ENCODE measurements around the gene GNAS-AS1.

GNAS-AS1 gene

GRCh38 chr20:58808271-58809046 is 42.2 kb downstream of the GNAS-AS1 start:
- DNase-seq (ENCODE audit: low spot score), result no peak

GRCh38 chr20:58807801-58808200 is 42.9 kb downstream of the GNAS-AS1 start:
- DNase-seq (ENCODE audit: low spot score), result no peak

GRCh38 chr20:58803533-58803932 is 47.2 kb downstream of the GNAS-AS1 start:
- no peak for DNase-seq (ENCODE audit: low spot score)

- no peak for DNase-seq (ENCODE audit: low spot score)
These were observed 48.6 kb downstream of the GNAS-AS1 start for GRCh38 chr20:58802061-58802460.

- DNase-seq (ENCODE audit: low spot score), result no peak
These were observed 50.4 kb downstream of the GNAS-AS1 start for GRCh38 chr20:58800134-58800871.

GRCh38 chr20:58797371-58798338 is 53.0 kb downstream of the GNAS-AS1 start:
- no peak for DNase-seq (ENCODE audit: low spot score)

GRCh38 chr20:58795923-58796245 is 54.8 kb downstream of the GNAS-AS1 start:
- no peak for DNase-seq (ENCODE audit: low spot score)

GRCh38 chr20:58795181-58795922 is 55.4 kb downstream of the GNAS-AS1 start:
- DNase-seq (ENCODE audit: low spot score), result no peak

GRCh38 chr20:58794510-58795180 is 56.1 kb downstream of the GNAS-AS1 start:
- no peak for DNase-seq (ENCODE audit: low spot score)

GRCh38 chr20:58793512-58794420 is 56.9 kb downstream of the GNAS-AS1 start:
- no peak for DNase-seq (ENCODE audit: low spot score)

- no peak for DNase-seq (ENCODE audit: low spot score)
These were observed 58.3 kb downstream of the GNAS-AS1 start for GRCh38 chr20:58792426-58792825.

- no peak for DNase-seq (ENCODE audit: low spot score)
These were observed 59.4 kb downstream of the GNAS-AS1 start for GRCh38 chr20:58791286-58791685.

GRCh38 chr20:58790454-58790853 is 60.2 kb downstream of the GNAS-AS1 start:
- DNase-seq (ENCODE audit: low spot score), result no peak

GRCh38 chr20:58788896-58789544 is 61.7 kb downstream of the GNAS-AS1 start:
- no peak for DNase-seq (ENCODE audit: low spot score)

- DNase-seq (ENCODE audit: low spot score), result no peak
These were observed 63.3 kb downstream of the GNAS-AS1 start for GRCh38 chr20:58787211-58788005.

GRCh38 chr20:58784321-58785074 is 66.2 kb downstream of the GNAS-AS1 start:
- no peak for DNase-seq (ENCODE audit: low spot score)

GRCh38 chr20:58783511-58784011 is 67.1 kb downstream of the GNAS-AS1 start:
- no peak for DNase-seq (ENCODE audit: low spot score)

- DNase-seq (ENCODE audit: low spot score), result no peak
These were observed 69.6 kb downstream of the GNAS-AS1 start for GRCh38 chr20:58781138-58781537.
